Panc1 (cell line): ENCODE measurements around the gene EDDM3A. TPM values are rescaled to one million over a fixed set of nuclear protein-coding genes. Genes with fewer than 3 reads are reported as not detected.
"Not testable (repeated sequence)": the region's sequence is repeated elsewhere in the genome, so short reads cannot be mapped to it uniquely, and the experiment has no call there.

Source experiments
- ATAC-seq: fragments of 200-7000 bp; cut with Tn5 transposase; 2 replicates; pipeline ENCODE4 v1.9.1; 2020; ENCODE audit warnings: mild to moderate bottlenecking, moderate library complexity
- BruUV-seq: library from RNA; stranded (reverse); fragments of 400-500 nt; replicated peaks from 2 replicates; lab custom pipeline; 2021; lab: Mats Ljungman, UMichigan
- CTCF ChIA-PET: fragments of 300-600 bp; sonication (Branson Sonifier 250); formaldehyde crosslinking; loops from one replicate; lab custom pipeline; 2022; ENCODE audit warnings: antibody characterized with exemption; lab: Charles Lee
- POLR2A ChIA-PET: fragments of 300-600 bp; sonication (Branson Sonifier 250); formaldehyde crosslinking; loops from one replicate; lab custom pipeline; 2022; ENCODE audit warnings: antibody characterized with exemption; lab: Charles Lee
- DNase-seq: peaks from one replicate; pipeline ENCODE4 v3.0.0-alpha.2; 2010; ENCODE audit warnings: low read depth, low spot score
- H3K27ac ChIP-seq: 2 replicates; pipeline ENCODE4 v1.5.1; 2011; ENCODE audit warnings: mild to moderate bottlenecking, low read length, inconsistent platforms
- H3K27me3 ChIP-seq: fragments of 200-500 bp; sonication (Bioruptor generic); 2 replicates; pipeline ENCODE4 v1.6.0; 2014; ENCODE audit warnings: low read length, inconsistent platforms; ENCODE audit not compliant: control insufficient read depth, insufficient read depth
- H3K36me3 ChIP-seq: fragments of 200-500 bp; sonication (Bioruptor generic); 2 replicates; pipeline ENCODE4 v1.5.1; 2014; ENCODE audit warnings: inconsistent platforms, mild to moderate bottlenecking, low read length, moderate library complexity; ENCODE audit not compliant: control insufficient read depth, insufficient read depth
- H3K4me1 ChIP-seq: 2 replicates; pipeline ENCODE4 v1.5.1; 2011; ENCODE audit warnings: inconsistent platforms, mild to moderate bottlenecking, low read length, moderate library complexity; ENCODE audit not compliant: control insufficient read depth, insufficient read depth
- H3K4me3 ChIP-seq, 2 experiments: 2 replicates each; pipeline ENCODE4 v1.5.1; 2011 to 2012; ENCODE audit warnings: low read depth in 2 of 2, low read length in 2 of 2, mild to moderate bottlenecking in 2 of 2, inconsistent platforms in 1 of 2, moderate library complexity in 1 of 2
- H3K9me3 ChIP-seq: fragments of 200-500 bp; sonication (Bioruptor generic); 2 replicates; pipeline ENCODE4 v1.5.1; 2014; ENCODE audit warnings: low read depth, mild to moderate bottlenecking, inconsistent platforms, low read length, moderate library complexity; ENCODE audit not compliant: control insufficient read depth, insufficient read depth
- POLR2AphosphoS5 ChIP-seq: IDR thresholded peaks from 2 replicates; pipeline ENCODE4 v1.6.1; 2012; ENCODE audit warnings: mild to moderate bottlenecking, low read depth, low read length, moderate library complexity
- SIN3A ChIP-seq: IDR thresholded peaks from 2 replicates; pipeline ENCODE4 v1.6.1; 2012; ENCODE audit warnings: low read depth, mild to moderate bottlenecking, low read length, moderate library complexity, borderline replicate concordance; ENCODE audit not compliant: insufficient read depth
- TCF7L2 ChIP-seq: IDR thresholded peaks from 2 replicates; pipeline ENCODE4 v1.6.1; 2011; ENCODE audit warnings: mild to moderate bottlenecking, low read depth, low read length, inconsistent platforms
- in situ Hi-C: cut with HindIII; loops from 2 replicates; pipeline ENCODE4 v1.10.0; 2016; ENCODE audit warnings: low sequenced_read_pairs, low pct_unique_long_range_greater_than_20kb
- intact Hi-C: fragments of 100-400 bp; cut with micrococcal nuclease; formaldehyde crosslinking; loops from one replicate; pipeline ENCODE4 v1.10.0; 2022; ENCODE audit not compliant: unreplicated experiment
- total RNA-seq: library from RNA; stranded (reverse); gene quantifications from one replicate; pipeline ENCODE4 v1.2.1, GENCODE V29; 2021; ENCODE audit not compliant: unreplicated experiment
- TF ChIP-seq, protein P1 (sequence below): fragments of 450-650 bp; IDR thresholded peaks from 2 replicates; pipeline ENCODE4 v1.5.1; 2017; ENCODE audit warnings: mild to moderate bottlenecking
- TF ChIP-seq, protein P2 (sequence below), 2 experiments: IDR thresholded peaks; 2 replicates each; pipeline ENCODE4 v1.6.1; 2011 to 2012; ENCODE audit warnings: low read depth in 2 of 2, control low read depth in 1 of 2, low read length in 1 of 2, mild to moderate bottlenecking in 1 of 2, moderate library complexity in 1 of 2; ENCODE audit not compliant: insufficient read depth in 1 of 2

Gene EDDM3A
- total RNA-seq, 1 experiment from 2014 or later: not detected

DNA sequence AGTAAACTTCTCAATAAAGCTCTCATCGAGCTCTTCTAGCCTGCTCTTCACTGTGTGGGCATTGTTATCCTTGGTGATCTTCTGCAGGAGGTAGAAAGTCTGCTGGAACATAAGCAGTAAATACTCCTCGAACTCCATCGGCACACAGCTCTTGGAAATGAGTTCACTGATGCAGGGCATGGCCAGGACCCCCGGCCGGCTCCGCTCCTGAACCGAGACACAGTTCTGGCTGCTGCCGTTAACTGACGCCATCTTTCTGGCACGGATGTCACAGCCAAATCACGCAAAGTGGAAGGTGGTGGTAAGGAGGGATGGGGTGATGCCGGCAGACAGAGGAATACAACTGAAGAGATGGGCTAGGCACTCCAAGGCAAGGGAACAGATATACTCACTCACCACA lies 23.7 kb upstream of the EDDM3A start:
- Histone ChIP-seq H3K4me1 (no peaks in the 10 kb centered on the region), H3K9me3 (no peaks in the 10 kb centered on the region), H3K4me3 (no peak overlapping the region), H3K36me3 (no peaks in the 10 kb centered on the region), H3K27ac (no peak overlapping the region), H3K27me3 (no peaks in the 10 kb centered on the region)
- ATAC-seq (no peak), DNase-seq (no peak)
- CTCF ChIA-PET: no interaction called here
- in situ Hi-C loops: no loop called here
- TF ChIP-seq, protein P1, sequence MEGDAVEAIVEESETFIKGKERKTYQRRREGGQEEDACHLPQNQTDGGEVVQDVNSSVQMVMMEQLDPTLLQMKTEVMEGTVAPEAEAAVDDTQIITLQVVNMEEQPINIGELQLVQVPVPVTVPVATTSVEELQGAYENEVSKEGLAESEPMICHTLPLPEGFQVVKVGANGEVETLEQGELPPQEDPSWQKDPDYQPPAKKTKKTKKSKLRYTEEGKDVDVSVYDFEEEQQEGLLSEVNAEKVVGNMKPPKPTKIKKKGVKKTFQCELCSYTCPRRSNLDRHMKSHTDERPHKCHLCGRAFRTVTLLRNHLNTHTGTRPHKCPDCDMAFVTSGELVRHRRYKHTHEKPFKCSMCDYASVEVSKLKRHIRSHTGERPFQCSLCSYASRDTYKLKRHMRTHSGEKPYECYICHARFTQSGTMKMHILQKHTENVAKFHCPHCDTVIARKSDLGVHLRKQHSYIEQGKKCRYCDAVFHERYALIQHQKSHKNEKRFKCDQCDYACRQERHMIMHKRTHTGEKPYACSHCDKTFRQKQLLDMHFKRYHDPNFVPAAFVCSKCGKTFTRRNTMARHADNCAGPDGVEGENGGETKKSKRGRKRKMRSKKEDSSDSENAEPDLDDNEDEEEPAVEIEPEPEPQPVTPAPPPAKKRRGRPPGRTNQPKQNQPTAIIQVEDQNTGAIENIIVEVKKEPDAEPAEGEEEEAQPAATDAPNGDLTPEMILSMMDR: no peak
- TF ChIP-seq SIN3A (no peak), TCF7L2 (no peak), POLR2AphosphoS5 (no peak)
- TF ChIP-seq, protein P2, sequence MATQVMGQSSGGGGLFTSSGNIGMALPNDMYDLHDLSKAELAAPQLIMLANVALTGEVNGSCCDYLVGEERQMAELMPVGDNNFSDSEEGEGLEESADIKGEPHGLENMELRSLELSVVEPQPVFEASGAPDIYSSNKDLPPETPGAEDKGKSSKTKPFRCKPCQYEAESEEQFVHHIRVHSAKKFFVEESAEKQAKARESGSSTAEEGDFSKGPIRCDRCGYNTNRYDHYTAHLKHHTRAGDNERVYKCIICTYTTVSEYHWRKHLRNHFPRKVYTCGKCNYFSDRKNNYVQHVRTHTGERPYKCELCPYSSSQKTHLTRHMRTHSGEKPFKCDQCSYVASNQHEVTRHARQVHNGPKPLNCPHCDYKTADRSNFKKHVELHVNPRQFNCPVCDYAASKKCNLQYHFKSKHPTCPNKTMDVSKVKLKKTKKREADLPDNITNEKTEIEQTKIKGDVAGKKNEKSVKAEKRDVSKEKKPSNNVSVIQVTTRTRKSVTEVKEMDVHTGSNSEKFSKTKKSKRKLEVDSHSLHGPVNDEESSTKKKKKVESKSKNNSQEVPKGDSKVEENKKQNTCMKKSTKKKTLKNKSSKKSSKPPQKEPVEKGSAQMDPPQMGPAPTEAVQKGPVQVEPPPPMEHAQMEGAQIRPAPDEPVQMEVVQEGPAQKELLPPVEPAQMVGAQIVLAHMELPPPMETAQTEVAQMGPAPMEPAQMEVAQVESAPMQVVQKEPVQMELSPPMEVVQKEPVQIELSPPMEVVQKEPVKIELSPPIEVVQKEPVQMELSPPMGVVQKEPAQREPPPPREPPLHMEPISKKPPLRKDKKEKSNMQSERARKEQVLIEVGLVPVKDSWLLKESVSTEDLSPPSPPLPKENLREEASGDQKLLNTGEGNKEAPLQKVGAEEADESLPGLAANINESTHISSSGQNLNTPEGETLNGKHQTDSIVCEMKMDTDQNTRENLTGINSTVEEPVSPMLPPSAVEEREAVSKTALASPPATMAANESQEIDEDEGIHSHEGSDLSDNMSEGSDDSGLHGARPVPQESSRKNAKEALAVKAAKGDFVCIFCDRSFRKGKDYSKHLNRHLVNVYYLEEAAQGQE (IDR thresholded peaks at IDR 0.05; ENCODE audit: insufficient read depth in 1 of 2, low read depth in 2 of 2, low read length in 1 of 2): no peak
- BruUV-seq: no TSS peak
- intact Hi-C loops: no loop called here
- POLR2A ChIA-PET: no interaction called here

- H3K27me3 ChIP-seq: peaks cover 3% of the 10 kb centered on the region; the same call in 1 of the 2 replicates
- no peaks in the 10 kb centered on the region for H3K4me1 ChIP-seq
- no peaks in the 10 kb centered on the region for H3K36me3 ChIP-seq
- TF ChIP-seq, protein P2 (IDR thresholded peaks at IDR 0.05; ENCODE audit: insufficient read depth in 1 of 2, low read depth in 2 of 2, low read length in 1 of 2): no peak
- no peak for TF ChIP-seq POLR2AphosphoS5
- no peak for TF ChIP-seq TCF7L2
- DNase-seq (no peak), ATAC-seq (no peak)
- H3K9me3 ChIP-seq: no peaks in the 10 kb centered on the region
- intact Hi-C loops (no loop called here), in situ Hi-C loops (no loop called here)
- no TSS peak for BruUV-seq
- no peak overlapping the region for H3K4me3 ChIP-seq
- POLR2A ChIA-PET: no interaction called here
- H3K27ac ChIP-seq: no peak overlapping the region
- CTCF ChIA-PET: no interaction called here
These were observed 22.2 kb upstream of the EDDM3A start for GRCh38 chr14:20723488-20723887.

- H3K4me3 ChIP-seq, DNase-seq, H3K27ac ChIP-seq, in situ Hi-C loops, CTCF ChIA-PET, H3K4me1 ChIP-seq, ATAC-seq, BruUV-seq, H3K9me3 ChIP-seq, H3K27me3 ChIP-seq, POLR2A ChIA-PET, H3K36me3 ChIP-seq, intact Hi-C loops: not testable (repeated sequence)
These were observed 19.6 kb upstream of the EDDM3A start for GRCh38 chr14:20726121-20726520.
